RCC 7860 (cell line): Measurements from ENCODE around the gene WWC2.
"Not testable (repeated sequence)": the region's sequence is repeated elsewhere in the genome, so short reads cannot be mapped to it uniquely, and the experiment has no call there.

Experiments
- DNase-seq: peaks from one replicate; pipeline ENCODE4 v3.0.0-alpha.2; 2015; ENCODE audit warnings: low spot score
- FAIRE-seq: peaks from 2 replicates; lab custom pipeline; 2012; peaks lifted over from hg19 to GRCh38; lab: Jason Lieb, UNC

The WWC2 gene

DNA sequence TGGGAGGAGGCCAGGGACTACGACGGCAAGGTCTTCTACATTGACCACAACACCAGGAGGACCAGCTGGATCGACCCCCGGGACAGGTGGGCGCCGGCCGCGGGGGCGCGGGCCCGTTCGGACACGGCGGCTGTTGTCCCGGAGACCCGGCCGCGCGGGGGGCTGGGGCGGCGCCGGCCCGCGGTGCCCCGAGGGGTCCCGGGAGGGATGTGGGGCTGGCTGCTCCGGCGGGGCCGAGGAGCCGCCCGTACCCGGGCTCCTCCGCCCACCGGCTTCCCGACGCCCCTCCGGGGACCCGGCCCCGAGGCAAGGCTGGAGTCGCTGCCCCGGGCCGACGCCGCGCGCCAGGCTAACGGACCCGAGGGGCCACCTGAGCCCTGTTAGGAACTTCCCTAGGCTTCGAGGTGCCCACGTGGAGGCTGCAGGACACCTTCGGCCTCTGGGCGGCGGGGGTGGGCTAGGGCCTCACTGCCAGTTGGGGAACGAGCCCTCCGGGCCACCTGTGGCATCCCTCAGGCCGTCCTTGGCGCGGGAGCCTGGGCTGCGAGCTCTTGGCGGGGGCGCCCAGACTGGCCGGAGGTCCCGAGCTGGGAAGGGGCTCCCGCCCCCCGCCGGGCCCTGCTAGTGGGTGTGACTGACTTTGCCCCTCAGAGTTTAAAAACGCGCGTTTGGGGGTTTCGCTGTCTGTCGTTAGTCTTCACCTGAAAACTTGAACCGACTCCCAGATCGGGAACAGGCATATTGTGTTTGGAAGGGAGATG lies 660 bp downstream of the WWC2 start:
- no peak for DNase-seq

DNA sequence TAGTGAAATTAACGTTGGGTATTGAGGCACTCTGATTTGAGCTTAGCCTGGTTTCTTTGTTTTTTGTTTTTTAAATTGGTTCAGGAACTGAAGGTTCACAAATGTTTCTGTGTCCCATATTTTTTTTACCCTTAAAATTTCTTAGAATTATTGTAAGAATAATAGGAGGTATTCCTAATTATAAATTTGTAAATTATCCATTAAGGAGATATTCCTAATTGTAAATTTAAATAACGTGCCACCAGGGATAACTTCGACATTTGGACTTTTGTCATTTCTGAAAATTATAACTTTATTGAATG lies 1.2 kb downstream of the WWC2 start:
- FAIRE-seq (no peak), DNase-seq (no peak)

More for the DNA sequence above, 660 bp downstream of the WWC2 start:
- no peak for FAIRE-seq

DNA sequence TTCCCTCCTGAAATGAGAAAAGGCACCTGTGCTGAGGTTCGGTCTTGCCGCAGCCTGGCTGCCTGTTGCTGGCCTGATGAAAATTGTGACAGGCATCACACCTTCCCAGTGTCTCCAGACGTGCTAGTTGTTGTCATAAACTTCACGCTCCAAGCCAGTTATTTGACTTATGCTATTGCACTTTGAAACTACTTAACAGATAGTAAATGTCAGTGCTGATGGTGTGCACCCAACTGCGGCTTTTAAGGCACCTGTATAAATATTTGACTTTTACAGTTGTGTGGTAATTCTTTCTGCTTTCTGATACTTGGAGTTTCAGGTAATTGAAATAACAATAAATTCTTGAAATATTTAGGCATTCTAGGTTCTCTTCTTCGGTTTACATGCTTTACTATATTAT lies 1.8 kb downstream of the WWC2 start:
- DNase-seq = no peak
- no peak for FAIRE-seq

DNA sequence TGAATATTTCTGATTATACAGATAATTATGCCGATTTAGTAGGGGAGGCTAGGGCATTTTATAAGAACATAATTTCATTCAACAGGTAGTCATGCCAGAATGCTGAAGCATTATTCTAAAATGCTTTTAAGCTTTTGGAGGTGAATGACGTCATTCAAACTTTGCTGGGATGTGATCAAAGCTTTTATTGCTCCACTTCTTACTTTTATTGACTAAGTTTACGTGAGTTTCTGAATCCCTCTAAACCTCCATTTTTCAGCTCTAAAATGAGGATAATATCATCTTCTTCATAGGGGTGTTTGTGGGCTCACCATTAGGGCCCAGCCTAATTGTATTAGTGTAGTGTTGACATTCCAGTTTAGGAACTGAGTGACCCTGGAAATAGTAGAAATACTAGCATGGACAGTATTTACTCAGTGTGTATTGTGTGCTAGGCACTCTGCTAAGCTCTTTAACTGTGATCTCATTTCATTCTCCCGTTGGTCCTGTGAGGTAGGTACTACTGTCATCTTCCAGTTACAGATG lies 3.0 kb downstream of the WWC2 start:
- DNase-seq (no peak), FAIRE-seq (no peak)

DNA sequence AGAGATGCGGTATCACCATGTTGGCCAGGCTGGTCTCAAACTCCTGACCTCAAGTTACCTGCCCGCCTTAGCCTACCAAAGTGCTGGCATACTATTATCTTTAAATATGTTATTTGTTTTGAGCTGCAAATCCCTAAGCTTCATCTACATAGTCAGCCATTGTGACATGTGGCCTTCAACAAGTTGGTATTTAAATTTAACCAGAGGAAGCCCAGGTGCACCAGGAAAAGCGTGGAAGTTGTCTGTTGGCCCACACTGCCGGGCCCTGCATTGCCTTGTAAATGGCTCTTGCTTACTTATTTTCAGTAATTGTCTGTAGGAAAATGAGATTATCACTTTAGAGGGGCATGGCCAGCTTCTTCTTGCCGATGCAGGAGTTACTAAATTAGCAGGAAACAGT lies 6.0 kb downstream of the WWC2 start:
- DNase-seq (no peak), FAIRE-seq (no peak)

DNA sequence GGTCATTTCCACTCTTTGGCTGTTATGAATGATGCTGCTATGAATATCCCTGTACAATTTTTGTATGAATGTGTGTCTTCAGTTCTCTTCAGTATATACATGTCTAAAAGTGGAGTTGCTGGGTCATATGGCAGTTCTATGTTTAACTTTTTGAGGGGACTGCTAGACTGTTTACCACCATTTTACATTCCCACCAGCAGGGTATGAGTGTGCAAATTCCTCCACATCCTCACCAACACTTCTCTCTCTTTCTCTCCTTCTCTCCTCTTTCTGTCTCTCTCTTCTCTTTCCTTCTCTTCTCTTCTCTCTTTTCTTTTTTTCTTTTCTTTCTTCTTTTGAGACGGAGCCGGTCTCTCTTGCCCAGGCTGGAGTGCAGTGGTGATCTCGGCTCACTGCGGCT lies 7.8 kb downstream of the WWC2 start:
- DNase-seq (no peak), FAIRE-seq (no peak)

DNA sequence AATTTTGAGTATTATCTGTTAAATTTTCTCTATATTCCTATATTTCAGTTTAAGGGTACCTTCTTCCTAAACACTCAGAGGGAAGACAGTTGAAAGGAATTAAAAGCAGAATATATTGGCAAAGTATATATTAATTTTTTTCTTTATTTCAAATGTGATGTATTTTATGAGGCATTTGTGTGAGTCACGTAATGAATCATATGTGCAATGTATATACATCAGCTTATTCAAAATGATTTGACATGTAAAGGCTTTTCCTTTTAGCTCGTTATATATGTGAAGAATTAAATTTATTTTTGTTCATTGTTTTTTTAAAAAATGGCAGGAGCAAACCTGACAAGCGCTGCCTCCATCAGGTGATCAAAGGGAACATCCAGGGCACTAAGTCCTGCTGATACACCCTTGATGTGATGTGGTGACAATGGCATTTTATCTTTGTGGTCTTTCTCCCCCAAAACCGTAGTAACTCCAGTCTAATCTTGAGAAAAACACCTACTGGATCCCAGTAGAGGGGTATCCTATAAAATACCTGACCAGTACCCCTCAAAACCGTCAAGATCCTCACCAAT lies 8.9 kb downstream of the WWC2 start:
- FAIRE-seq = no peak

DNA sequence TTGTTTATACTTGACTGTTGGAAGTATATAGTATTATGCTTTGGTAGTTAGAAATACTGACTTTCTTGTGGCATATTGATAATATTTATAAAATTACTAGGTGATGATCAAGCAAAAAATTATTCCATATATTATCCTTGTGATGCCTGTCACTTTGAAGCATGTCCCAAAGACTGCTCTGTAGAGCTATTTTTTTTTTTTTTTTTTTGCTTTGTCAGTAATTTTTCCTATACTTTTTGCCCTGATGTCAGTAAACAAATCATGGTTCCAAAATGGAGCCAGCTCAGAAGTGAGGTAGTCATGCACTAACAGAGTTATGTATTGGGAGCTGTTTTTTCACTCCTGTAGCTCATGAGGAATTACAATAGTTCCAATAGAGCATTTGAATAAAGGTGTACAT lies 11.2 kb downstream of the WWC2 start:
- no peak for FAIRE-seq
- no peak for DNase-seq

More for the DNA sequence above, 8.9 kb downstream of the WWC2 start:
- DNase-seq = no peak

DNA sequence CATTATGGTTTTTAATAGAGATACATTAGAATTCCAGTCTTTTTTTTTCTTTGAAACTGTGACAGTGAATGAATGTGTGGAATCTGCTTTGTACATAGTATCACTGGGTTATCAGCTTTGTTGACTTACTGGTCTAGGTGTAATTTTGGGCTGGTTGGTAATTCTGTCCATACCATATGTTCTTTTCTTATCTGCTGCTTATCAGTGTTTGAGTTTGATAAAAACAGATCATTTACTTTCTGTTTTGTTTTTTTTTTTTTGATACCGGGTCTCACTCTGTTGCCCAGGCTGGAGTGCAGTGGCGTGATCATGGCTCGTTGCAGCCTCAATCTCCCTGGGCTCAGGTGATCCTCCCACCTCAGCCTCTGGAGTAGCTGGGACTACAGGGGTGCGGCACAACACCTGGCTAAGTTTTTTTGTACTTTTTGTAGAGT lies 12.4 kb downstream of the WWC2 start:
- no peak for DNase-seq

DNA sequence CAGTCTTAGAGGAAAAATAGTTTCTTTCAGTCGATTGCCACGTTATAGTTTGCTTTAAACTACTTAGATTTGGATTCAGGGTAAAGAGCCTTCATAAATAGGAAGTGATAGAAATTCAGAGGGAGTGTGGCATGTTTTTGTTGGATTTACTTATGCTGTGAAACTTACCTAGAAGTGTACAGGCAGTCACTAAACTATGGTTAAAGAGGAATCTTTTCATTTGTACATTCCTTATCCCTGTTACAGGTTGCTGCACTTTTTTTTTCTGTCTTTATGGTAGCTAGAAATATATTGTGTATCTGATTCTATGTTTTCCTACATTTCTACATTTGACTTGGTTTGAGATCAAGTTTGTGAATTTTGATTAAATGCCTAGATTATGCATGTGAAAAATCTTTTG lies 19.1 kb downstream of the WWC2 start:
- FAIRE-seq = no peak
- peak; percentile 3 for DNase-seq

More for the DNA sequence above, 12.4 kb downstream of the WWC2 start:
- no peak for FAIRE-seq

DNA sequence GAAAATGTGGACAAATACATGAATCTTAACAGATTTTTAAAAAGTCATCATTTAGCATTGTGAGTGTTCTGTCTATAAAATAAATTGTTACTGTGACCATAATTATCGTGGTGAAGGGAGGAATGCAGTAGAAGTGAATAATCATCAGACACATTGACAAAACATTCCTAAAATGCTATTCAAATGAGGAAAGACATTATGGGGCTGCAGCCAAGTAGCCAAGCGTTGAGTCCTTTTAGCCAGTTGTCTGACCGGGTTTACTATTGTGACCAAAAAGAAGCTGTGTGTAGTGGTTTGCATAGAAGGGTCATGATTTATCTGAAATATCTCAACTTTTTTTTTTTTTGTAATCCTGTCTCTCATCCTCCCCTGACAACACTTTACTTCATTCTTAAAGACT lies 19.5 kb downstream of the WWC2 start:
- FAIRE-seq (peak; percentile 91), DNase-seq (peak; percentile 85)

DNA sequence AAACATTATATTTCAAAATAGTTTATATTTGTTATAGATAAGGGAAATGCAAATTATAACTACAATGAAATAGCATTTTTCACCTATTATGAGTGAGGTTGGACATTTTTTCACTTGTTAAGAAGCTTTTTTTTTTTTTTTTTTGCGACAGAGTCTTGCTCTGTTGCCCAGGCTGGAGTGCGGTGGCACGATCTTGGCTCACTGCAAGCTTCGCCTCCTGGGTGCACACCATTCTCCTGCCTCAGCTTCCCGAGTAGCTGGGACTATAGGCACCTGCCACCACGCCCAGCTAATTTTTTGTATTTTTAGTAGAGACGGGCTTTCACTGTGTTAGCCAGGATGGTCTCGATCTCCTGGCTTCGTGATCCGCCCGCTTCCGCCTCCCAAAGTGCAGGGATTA lies 22.6 kb downstream of the WWC2 start:
- FAIRE-seq, DNase-seq: not testable (repeated sequence)

DNA sequence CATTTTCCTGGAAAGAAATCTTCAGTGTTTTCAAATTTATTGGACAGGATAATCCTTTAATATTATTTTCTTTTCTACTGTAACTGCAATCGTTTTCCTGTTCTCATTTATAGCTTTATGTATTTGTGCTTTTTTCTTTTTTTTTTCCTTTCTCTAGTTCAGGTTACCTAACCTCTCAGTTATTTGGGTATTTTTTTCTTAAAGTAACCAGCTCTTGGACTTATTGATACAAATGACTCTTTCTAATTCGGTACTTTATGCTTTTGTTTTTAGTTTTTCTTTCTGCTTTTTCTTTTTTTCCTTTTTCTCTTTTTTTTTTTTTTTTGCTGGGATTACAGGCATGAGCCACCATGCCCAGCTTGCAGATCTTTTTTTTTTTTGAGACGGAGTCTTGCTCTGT lies 25.2 kb downstream of the WWC2 start:
- DNase-seq (no peak), FAIRE-seq (no peak)

DNA sequence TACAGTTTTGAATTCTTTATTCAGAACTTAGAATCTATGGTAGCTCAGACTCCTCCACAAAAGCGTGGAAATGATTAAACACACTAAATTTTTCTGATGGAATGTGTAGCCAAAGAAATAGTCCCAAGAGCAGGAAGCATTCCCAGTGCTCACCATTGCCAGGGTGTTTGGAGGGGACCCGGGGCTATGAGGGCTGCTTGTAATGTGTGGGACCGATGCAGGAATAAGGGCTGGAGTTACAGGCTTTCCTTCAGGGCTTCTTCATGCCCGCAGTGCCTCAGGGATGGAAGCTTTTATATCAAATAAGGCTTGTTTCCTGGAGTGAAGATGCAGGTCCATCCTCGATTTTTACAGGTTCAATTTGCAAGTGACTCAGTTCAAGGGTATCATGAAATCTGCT lies 25.8 kb downstream of the WWC2 start:
- DNase-seq (no peak), FAIRE-seq (no peak)

DNA sequence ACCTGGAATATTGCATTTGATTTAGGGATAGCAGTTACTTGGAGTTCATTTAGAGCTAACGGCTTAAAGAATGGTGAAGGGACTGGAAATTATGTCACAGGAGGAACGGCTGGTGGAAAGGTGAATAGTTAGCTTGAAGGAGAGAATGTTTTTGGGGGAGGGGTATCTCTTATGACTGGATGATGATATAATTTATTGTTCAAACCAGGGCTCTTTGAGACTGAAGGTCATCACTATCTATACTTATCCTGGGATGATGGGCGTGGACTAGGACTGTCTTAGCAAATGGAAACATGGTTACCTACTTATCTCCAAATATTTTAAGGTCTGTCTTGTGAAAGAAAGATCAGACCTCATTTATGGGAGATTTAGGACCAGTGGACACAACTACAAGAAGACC lies 30.1 kb downstream of the WWC2 start:
- DNase-seq (no peak), FAIRE-seq (no peak)

DNA sequence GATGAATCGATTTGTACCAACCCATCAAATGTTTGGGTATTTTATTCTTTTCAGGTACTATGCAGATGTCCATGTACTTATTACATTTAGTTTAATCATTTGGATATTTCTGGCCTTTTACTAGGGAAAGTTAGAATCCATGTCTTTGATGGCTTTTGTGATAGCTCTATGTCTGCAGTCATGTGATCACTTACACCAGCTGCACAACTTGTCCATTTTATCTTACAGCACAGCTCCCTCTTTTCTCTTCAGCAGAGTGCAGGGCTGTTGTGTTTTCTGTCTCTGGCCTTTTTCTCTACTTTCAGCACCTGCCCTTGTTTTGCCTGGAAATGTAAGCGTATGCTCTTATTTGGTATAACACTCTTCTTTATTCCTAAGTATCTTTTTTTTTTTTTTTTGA lies 30.6 kb downstream of the WWC2 start:
- DNase-seq = no peak
- no peak for FAIRE-seq

DNA sequence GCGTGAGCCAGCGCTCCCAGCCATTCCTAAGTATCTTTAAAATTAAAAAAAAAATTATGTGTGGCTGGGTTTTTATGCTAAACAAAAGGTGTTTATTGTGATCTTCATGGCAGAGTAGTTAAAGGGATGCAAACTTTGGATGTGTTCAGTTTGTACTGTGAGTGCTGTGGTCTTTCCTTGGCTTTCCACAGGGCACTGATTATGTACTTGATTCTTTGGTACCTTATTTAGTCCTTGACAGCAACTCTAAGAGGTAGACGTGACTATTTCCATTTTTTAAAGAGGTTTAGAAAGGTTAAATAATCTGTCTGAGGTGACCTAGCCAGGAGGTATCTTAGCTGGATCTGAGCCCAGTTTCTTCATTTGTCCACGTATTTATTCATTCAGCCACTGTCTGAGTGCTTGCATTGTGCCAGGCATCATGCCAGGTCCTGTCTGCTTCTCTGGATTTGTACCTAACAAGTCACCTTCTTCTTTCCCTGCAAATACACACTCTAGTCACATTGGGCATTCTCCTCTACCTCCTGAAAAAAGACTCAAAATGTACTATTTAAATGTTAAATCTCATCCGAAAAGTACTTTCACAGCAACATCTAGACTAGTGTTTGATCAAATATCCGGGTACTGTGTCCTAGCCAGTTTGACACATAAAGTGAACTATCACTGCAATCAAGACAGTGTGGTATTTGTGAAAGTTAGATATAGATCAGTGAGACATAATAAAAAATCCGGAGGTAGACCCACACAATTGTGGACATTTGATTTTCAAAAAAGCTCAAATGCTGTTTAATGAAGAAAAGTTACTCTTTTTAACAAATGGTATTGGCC lies 31.5 kb downstream of the WWC2 start:
- DNase-seq = peak; percentile 35
- peak; percentile 88 for FAIRE-seq

DNA sequence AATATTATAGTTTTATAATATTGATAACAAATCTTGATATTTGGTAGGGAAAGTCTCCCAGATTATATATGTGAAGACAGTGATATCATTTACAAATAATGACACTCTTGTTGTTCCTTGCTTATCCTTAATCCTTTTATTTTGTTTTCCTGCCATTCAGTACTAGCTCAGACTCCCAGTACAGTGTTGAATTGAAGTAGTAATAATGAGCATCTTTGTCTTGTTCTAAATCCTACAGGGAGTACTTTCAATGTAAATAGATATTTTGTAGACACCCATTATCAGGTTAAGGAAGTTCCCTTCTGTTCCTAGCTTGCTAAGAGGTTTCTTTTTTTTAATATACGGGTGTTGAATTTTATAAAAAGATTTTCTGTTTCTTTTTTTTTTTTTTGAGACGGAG lies 33.0 kb downstream of the WWC2 start:
- FAIRE-seq (no peak), DNase-seq (no peak)

DNA sequence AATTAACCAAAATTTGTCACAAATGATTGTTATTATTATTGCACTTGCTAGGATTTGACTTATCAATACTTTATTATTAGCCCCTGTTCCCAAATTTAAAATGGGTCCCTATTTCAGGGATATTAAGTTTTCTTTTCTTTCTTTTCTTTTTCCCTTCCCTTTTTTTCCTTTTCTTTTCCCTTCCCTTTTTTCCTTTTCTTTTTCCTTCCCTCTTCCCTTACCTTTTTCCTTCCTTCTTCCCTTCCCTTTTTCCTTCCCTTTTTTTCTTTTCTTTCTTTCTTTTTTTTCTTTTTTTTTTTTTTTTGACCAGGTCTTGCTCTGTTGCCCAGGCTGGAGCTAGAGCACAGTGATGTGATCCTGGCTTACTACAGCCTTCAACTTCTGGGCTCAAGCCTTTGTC lies 33.8 kb downstream of the WWC2 start:
- DNase-seq (no peak), FAIRE-seq (no peak)

DNA sequence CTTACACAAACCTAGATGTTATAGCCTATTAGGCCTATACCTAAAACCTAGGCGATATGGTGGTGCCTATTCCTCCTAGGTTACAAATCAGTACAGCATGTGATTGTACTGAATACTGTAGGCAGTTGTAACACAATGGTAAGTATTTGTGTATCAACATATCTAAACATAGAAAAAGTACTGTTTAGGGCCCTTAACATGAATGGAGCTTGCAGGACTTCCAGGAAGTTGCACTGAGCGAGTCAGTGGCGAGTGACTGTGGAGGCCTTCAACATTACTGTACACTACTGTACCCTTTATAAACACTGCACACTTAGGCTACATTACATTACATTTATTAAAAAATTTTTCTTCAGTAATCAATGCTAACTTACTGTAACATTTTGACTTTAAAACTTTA lies 37.8 kb downstream of the WWC2 start:
- FAIRE-seq (no peak), DNase-seq (no peak)

DNA sequence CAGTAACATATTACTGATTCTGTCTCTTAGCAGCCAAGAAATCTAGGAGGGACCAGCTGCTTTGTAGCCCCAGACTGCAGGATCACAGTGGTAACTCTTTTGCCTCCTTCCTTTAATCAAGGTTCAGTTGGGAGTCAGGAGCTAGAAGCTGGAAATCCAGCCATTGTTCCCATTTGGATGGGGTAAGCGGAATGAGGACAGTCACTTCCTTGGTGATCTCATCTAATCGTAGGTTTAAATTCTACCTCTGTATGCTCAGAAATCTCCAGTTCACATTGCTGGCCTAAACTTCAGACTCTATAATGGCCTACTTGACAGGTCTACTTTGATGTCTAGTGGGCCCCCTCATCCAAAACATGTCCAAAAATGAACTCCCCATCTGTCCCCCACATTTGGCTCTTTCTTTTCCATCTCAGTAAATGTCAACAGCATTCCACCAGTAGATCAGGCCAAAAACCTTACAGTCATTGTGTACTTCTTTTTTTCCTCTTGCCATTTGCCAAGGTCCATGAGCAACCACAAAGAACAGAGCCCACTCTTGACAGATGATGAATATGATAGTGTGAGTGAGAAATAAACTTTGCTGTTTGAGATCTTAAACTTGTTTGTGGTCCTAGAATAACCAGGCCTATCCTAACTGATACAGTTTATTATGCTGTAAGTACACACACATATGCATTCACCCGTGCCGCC lies 40.1 kb downstream of the WWC2 start:
- DNase-seq (no peak), FAIRE-seq (no peak)
